GM12891 (cell line): ENCODE data around the gene TMEM86A.

Experiments
- POLR2A ChIP-seq: IDR thresholded peaks from 2 replicates; pipeline ENCODE4 v1.6.1; 2011; ENCODE audit warnings: low read depth, low read length, control low read depth
- POLR2AphosphoS5 ChIP-seq: IDR thresholded peaks from 2 replicates; pipeline ENCODE4 v1.6.1; 2011; ENCODE audit warnings: low read depth, low read length, control low read depth
- POU2F2 ChIP-seq: IDR thresholded peaks from 2 replicates; pipeline ENCODE4 v1.6.1; 2011; ENCODE audit warnings: low read depth, mild to moderate bottlenecking, control low read depth, low read length, moderate library complexity
- SPI1 ChIP-seq: IDR thresholded peaks from 2 replicates; pipeline ENCODE4 v1.6.1; 2011; ENCODE audit warnings: low read depth, low read length, control low read depth
- TAF1 ChIP-seq: IDR thresholded peaks from 2 replicates; pipeline ENCODE4 v1.6.1; 2011; ENCODE audit warnings: low read depth, low read length, control low read depth

- no peak for TF ChIP-seq POLR2A
- no peak for TF ChIP-seq POLR2AphosphoS5
- TF ChIP-seq TAF1 = no peak
- no peak for TF ChIP-seq SPI1
- no peak for TF ChIP-seq POU2F2
Measured at GRCh38 chr11:18714443-18714780, 15.8 kb downstream of the TMEM86A start.
